Left forelimb (tissue), 1 donor: ENCODE measurements around the gene ENTPD1.
"Not testable (repeated sequence)": the region's sequence is repeated elsewhere in the genome, so short reads cannot be mapped to it uniquely, and the experiment has no call there.

Experiments used
- DNase-seq: peaks from one replicate; pipeline ENCODE4 v3.0.0-alpha.2; 2018; ENCODE audit warnings: low spot score

Gene ENTPD1

GRCh38 chr10:95796504-95796903 is 40.5 kb downstream of the ENTPD1 start:
- DNase-seq, result no peak

DNA sequence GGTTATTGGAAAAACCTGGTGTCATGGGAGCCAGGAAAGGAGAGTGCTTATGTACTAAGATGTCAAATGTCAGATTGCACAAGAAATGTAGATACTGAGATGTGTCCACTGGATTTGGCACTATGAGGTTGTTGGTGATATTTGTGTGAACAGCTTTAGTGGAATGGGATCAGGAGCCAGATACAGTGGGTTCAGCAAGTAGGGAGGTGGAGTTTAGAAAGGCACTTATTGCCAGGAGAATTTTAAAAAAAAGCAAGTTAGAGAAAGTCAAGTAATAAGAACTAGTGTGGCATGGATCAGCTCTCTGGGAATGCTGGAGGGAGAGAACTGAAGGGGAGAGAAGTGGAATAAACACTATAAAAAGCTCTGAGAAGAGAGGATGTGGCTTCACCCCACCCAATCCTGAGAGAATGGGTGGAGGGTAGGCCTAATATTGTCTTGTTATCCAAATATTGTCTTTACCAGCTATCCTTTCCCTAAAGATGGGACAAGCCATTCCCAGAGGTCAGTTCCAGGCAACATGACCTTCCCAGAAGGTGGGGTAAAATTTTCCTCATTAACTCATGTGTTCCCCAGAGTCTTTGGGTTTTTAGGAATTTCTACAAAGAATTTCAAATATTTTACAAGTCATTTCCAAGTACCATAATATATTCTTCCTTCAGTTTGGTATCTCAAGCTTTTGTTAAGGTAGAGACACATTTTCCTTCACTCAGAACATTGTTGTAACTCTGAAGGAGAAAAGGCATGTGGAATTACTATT is 42.3 kb downstream of the ENTPD1 start:
- no peak for DNase-seq

GRCh38 chr10:95800286-95800685 is 44.3 kb downstream of the ENTPD1 start:
- DNase-seq, result not testable (repeated sequence)

- DNase-seq, result not testable (repeated sequence)
Measured at GRCh38 chr10:95806687-95807380, 50.9 kb downstream of the ENTPD1 start.

- DNase-seq, result not testable (repeated sequence)
Measured at GRCh38 chr10:95808705-95809308, 52.8 kb downstream of the ENTPD1 start.

GRCh38 chr10:95809370-95810197 is 53.6 kb downstream of the ENTPD1 start:
- DNase-seq, result no peak

GRCh38 chr10:95810198-95810976 is 54.4 kb downstream of the ENTPD1 start:
- no peak for DNase-seq

- DNase-seq, result no peak
Measured at GRCh38 chr10:95813054-95813685, 57.2 kb downstream of the ENTPD1 start.

DNA sequence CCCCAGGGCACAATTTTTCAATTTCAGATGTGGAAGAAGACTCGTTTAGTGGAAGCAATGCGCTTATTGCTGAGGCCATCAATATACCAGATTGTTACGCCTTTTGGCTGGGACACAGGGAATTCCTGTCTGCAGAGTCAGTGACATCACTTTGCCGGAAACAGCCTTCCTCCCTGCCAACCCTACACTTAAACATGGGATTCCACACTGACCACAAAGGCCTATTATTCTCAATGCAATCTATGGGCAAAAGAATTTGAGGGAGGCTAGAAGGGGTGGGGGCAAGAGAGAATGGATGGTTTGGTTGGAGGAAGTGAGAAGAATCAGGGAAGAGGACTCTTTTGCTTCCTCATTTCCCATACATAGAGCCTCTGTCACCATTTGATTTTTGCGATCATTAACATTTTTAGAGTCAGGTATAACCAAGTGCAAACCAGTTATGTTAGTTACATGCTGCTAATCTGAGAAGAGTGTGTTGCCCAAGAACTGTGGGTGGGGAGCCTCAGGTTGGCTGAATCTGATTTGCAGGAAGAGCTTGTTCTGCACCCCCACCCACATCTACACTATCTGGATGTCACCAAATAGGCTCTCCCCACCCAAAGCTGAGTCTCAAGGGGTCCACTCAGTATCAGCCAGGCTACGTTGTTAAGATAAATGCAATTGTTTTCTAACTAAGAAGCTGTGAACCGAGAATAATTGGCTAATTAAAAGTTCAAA is 58.2 kb downstream of the ENTPD1 start:
- DNase-seq, result no peak

- DNase-seq, result no peak
Measured at GRCh38 chr10:95815133-95815532, 59.2 kb downstream of the ENTPD1 start.

- no peak for DNase-seq
Measured at GRCh38 chr10:95815701-95816240, 59.8 kb downstream of the ENTPD1 start.

DNA sequence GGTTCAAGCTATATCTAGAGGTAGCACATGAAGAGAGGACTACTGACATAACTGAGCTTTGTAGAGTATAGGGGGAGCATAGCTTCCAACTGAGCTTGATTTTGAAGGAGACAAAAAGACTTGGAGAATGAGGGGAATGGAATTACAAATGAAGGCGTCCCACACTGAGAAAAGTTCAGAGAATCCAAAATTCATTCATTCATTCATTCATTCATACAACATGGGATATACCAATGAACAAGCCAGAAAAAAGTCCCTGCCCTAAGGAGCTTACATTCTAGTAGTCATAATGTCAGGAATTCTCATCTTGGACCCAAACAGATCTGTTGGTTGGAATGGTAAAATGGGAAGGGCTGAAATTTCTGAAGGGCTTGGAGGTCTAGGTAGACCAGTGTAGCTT is 62.0 kb downstream of the ENTPD1 start:
- no peak for DNase-seq

- no peak for DNase-seq
Measured at GRCh38 chr10:95818668-95819067, 62.7 kb downstream of the ENTPD1 start.

DNA sequence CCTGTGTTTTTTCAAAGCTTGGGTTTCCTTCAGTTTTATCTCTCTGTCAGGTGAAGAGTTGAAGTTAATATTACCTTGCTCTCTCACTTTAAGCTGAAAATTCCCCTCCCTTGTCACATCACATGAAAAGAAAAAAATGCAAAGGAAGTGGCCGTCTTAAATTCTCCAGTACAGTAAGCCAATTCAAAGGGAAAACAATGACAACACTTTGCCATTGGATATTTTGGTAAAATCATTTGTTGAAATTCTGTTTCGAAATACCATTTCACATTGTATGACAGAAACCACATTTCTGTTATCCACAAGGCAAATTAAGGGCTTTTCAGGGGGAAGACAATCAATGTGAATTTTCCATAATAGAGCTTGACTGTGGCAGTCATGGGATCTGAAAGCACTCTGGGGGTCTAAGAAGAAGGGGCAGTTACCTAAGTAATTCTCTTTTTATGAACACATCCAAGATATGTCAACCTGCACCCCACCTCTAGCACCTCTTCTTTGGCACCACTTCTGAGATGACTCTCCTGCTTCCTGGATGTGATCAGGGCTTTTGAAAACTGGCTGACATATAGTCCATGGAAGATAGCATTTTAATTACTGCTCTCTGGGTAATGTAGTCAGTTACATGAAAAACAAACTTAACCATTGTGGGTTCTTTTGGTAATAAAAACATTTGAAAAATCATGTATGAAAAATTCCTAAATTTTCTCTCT is 63.8 kb downstream of the ENTPD1 start:
- no peak for DNase-seq

DNA sequence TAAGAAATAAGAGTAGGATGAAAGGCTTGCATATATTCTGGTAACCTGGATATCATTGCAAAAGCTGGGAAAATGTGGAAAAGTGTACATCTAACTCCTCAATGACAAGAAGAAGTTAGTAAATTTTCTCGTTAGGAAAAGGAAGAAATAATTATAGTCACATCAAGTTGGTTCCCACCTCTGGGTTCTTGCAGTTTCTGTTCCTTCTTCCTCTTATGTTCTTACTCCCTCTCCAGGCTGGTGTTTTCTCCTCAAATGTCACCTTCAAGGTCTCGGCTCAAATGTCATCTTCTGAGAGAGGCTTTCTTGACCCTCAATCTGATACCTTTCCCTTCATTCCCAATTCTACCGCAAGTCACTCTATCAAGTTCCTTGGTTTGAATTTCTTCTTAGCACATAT is 64.4 kb downstream of the ENTPD1 start:
- DNase-seq, result no peak

GRCh38 chr10:95821720-95822119 is 65.8 kb downstream of the ENTPD1 start:
- no peak for DNase-seq

- DNase-seq, result no peak
Measured at GRCh38 chr10:95830044-95830443, 74.1 kb downstream of the ENTPD1 start.

DNA sequence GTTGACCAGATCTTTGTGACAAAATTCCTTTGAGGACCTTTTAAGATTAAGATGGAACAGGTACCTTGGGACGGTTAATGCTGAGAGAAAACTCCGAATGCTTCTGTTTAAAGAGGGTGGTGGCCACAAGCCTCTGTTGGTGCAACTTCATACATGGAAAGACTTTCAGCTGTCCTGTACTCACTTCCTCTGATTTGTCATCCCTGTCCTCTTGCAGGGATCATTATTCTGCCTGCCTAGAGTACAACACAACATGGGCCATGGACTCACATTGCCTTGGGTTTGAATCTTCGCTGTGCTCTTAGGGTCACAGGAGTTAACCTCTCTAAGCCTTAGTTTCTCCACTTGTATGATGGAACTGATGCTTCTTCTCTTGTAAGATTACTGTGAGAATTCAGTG is 75.1 kb downstream of the ENTPD1 start:
- DNase-seq, result no peak

- DNase-seq, result no peak
Measured at GRCh38 chr10:95831515-95831914, 75.6 kb downstream of the ENTPD1 start.
